ENCODE results near the gene ARNT2. TPM values are rescaled to one million over a fixed set of nuclear protein-coding genes. Genes with fewer than 3 reads are reported as not detected.

The ARNT2 gene
- total RNA-seq, 1 donor from 2014 or later, result 0.87 TPM

- no peaks in the 10 kb centered on the region for H3K4me1 Mint-ChIP-seq (ENCODE audit: unreplicated experiment)
These were observed 90.6 kb downstream of the ARNT2 start for GRCh38 chr15:80494756-80495155.

GRCh38 chr15:80495401-80495942 is 91.3 kb downstream of the ARNT2 start:
- DNase-seq (ENCODE audit: low spot score), result no peak
- no peak for TF ChIP-seq CTCF (IDR thresholded peaks at IDR 0.05; ENCODE audit: unreplicated experiment)
- H3K27me3 Mint-ChIP-seq (ENCODE audit: unreplicated experiment), result peaks cover 1% of the 10 kb centered on the region
- H3K9me3 Mint-ChIP-seq (ENCODE audit: unreplicated experiment), result no peaks in the 10 kb centered on the region
- H3K4me1 Mint-ChIP-seq (ENCODE audit: unreplicated experiment), result no peaks in the 10 kb centered on the region
- H3K27ac Mint-ChIP-seq (ENCODE audit: unreplicated experiment), result no peak overlapping the region
- no peak overlapping the region for H3K4me3 Mint-ChIP-seq (ENCODE audit: unreplicated experiment)
- no peaks in the 10 kb centered on the region for H3K36me3 Mint-ChIP-seq (ENCODE audit: low read depth, unreplicated experiment)

More at GRCh38 chr15:80494756-80495155, 90.6 kb downstream of the ARNT2 start:
- Mint-ChIP-seq H3K27ac (ENCODE audit: unreplicated experiment) (no peak overlapping the region), H3K36me3 (ENCODE audit: low read depth, unreplicated experiment) (no peaks in the 10 kb centered on the region), H3K9me3 (ENCODE audit: unreplicated experiment) (no peaks in the 10 kb centered on the region), H3K4me3 (ENCODE audit: unreplicated experiment) (no peak overlapping the region), H3K27me3 (ENCODE audit: unreplicated experiment) (peaks cover 1% of the 10 kb centered on the region)
- no peak for DNase-seq (ENCODE audit: low spot score)
- no peak for TF ChIP-seq CTCF (IDR thresholded peaks at IDR 0.05; ENCODE audit: unreplicated experiment)

- Mint-ChIP-seq H3K4me1 (ENCODE audit: unreplicated experiment) (no peaks in the 10 kb centered on the region), H3K9me3 (ENCODE audit: unreplicated experiment) (no peaks in the 10 kb centered on the region), H3K4me3 (ENCODE audit: unreplicated experiment) (no peak overlapping the region), H3K27ac (ENCODE audit: unreplicated experiment) (no peak overlapping the region), H3K27me3 (ENCODE audit: unreplicated experiment) (peaks cover 1% of the 10 kb centered on the region), H3K36me3 (ENCODE audit: low read depth, unreplicated experiment) (no peaks in the 10 kb centered on the region)
- no peak for DNase-seq (ENCODE audit: low spot score)
- no peak for TF ChIP-seq CTCF (IDR thresholded peaks at IDR 0.05; ENCODE audit: unreplicated experiment)
These were observed 91.9 kb downstream of the ARNT2 start for GRCh38 chr15:80496096-80496495.

- H3K4me1 Mint-ChIP-seq (ENCODE audit: unreplicated experiment), result no peaks in the 10 kb centered on the region
- TF ChIP-seq CTCF (IDR thresholded peaks at IDR 0.05; ENCODE audit: unreplicated experiment), result no peak
- no peak overlapping the region for H3K27ac Mint-ChIP-seq (ENCODE audit: unreplicated experiment)
These were observed 93.0 kb downstream of the ARNT2 start for GRCh38 chr15:80497221-80497620.

GRCh38 chr15:80498652-80499051 is 94.5 kb downstream of the ARNT2 start:
- no peak for DNase-seq (ENCODE audit: low spot score)
- Mint-ChIP-seq H3K4me3 (ENCODE audit: unreplicated experiment) (no peak overlapping the region), H3K4me1 (ENCODE audit: unreplicated experiment) (no peaks in the 10 kb centered on the region), H3K27me3 (ENCODE audit: unreplicated experiment) (peaks cover 1% of the 10 kb centered on the region), H3K36me3 (ENCODE audit: low read depth, unreplicated experiment) (no peaks in the 10 kb centered on the region), H3K9me3 (ENCODE audit: unreplicated experiment) (no peaks in the 10 kb centered on the region), H3K27ac (ENCODE audit: unreplicated experiment) (no peak overlapping the region)
- TF ChIP-seq CTCF (IDR thresholded peaks at IDR 0.05; ENCODE audit: unreplicated experiment), result no peak

More at GRCh38 chr15:80497221-80497620, 93.0 kb downstream of the ARNT2 start:
- H3K36me3 Mint-ChIP-seq (ENCODE audit: low read depth, unreplicated experiment), result no peaks in the 10 kb centered on the region
- peaks cover 1% of the 10 kb centered on the region for H3K27me3 Mint-ChIP-seq (ENCODE audit: unreplicated experiment)
- DNase-seq (ENCODE audit: low spot score), result no peak
- H3K9me3 Mint-ChIP-seq (ENCODE audit: unreplicated experiment), result no peaks in the 10 kb centered on the region
- no peak overlapping the region for H3K4me3 Mint-ChIP-seq (ENCODE audit: unreplicated experiment)

All from endothelial cell (in vitro differentiated cells).